Measurements from ENCODE around the gene DUOX1. TPM values are rescaled to one million over a fixed set of nuclear protein-coding genes. Genes with fewer than 3 reads are reported as not detected.

DUOX1 gene
- total RNA-seq, 1 donor from 2014 or later, result 12.6 TPM

- no peak for DNase-seq
Observed at GRCh38 chr15:45143946-45144345, 14.2 kb downstream of the DUOX1 start.

GRCh38 chr15:45144775-45145174, 15.0 kb downstream of the DUOX1 start:
- no peak for DNase-seq

DNA sequence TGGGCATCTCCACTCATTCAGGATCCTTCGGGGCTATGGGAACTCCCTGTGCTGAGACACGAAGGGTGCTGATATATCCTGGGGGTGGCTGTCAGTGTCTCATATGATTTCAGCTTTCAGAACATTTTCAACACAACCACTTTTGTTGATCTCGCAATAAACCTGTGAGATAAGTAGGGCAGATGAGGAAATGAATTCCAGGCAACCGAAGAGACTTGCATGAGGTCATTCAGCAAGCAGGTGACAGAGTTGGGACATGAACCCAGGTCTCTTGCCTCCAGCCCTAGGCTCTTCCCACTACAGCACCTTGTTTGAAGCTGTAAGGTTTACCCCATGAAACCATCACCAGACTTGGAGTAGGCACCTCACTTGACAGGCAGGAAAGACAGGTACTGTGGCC, 16.6 kb downstream of the DUOX1 start:
- DNase-seq, result peak; percentile 14

- no peak for DNase-seq
Observed at GRCh38 chr15:45147606-45148005, 17.8 kb downstream of the DUOX1 start.

DNA sequence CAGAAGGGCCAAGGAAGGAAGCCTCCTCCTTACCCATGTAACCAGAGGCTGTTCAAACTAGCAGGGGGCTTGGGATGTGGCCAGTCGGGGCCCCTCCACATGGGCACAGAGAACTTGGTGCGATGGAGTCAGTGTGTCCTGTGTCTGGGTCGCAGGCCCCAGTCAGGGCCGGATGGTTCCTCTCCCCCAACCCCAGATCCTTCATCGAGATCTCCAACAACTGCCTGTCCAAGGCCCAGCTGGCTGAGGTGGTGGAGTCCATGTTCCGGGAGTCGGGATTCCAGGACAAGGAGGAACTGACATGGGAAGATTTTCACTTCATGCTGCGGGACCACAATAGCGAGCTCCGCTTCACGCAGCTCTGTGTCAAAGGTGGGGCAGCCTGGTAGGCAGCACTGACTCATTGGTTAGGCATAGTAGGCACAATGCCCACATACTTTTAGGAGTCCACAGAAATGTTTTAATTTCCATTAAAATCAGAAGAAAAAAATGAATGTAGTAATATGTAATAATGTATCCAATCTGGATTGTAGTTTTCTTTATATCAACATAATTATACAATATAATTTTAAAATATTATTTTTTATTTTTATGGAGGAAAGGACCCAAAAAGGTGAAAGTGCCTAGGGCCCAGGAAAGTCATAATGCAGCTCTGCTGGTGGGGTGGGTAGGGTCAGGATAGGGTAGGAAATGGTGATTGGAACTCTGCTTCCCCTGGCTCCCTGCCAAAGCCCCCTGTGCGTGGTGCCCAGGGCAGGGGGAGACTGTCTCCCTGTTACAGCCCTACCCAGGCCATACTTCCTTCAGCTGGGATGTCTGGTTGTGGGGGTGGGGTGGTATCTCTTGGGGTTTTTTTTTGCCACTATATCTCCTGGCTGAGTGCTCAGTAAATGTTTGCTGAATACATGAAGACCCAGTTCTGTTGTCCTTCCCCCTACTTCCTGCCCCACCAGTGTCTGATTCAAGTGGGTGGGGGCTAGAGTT, 18.6 kb downstream of the DUOX1 start:
- no peak for DNase-seq

GRCh38 chr15:45149060-45149459, 19.3 kb downstream of the DUOX1 start:
- no peak for DNase-seq

- no peak for DNase-seq
Observed at GRCh38 chr15:45150481-45150880, 20.7 kb downstream of the DUOX1 start.

DNA sequence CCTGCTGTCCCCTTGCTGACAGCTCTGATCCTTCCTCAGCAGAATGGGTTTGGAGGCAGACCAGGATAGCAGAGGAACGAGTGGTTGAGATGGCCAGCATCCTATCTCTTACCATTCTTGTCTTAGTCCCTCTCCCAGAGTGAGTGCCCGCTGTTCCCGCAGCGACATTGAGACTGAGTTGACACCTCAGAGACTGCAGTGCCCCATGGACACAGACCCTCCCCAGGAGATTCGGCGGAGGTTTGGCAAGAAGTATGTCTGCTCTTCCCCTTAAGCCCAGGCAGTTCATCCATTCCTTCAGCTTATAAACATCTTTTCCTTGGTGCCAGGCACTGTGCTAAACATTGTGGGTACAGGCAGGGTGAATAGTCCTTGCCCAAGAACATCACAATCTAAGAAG, 21.2 kb downstream of the DUOX1 start:
- no peak for DNase-seq

DNA sequence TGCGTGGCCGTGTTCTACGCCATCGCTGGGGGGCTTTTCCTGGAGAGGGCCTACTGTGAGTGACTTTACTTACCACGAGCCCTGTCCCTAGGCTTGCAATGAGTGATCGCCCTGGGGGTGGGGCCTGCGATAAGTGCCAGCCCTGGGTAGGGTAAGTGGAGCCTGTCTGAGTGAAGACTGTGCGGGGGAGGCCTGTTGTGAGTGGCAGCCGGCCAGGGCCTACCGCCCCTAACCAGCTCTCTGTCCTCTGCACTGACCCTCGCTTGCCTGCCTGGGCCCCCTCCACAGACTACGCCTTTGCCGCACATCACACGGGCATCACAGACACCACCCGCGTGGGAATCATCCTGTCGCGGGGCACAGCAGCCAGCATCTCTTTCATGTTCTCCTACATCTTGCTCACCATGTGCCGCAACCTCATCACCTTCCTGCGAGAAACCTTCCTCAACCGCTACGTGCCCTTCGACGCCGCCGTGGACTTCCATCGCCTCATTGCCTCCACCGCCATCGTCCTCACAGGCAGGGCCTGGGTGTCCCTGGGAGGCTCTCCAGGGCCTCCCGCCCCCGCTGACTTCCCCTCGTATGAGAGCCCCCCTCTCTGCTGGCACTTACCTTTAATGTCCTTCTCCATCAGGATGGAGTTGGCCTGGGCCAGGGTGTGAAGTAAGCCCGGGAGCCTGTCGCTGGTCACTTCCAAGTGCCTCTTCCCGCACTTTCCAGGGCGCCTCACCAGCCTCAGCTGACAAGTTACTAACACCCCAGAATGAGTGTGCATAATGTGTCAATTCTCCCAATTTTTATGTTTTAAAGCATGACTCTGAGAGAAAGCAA, 22.4 kb downstream of the DUOX1 start:
- DNase-seq, result no peak

DNA sequence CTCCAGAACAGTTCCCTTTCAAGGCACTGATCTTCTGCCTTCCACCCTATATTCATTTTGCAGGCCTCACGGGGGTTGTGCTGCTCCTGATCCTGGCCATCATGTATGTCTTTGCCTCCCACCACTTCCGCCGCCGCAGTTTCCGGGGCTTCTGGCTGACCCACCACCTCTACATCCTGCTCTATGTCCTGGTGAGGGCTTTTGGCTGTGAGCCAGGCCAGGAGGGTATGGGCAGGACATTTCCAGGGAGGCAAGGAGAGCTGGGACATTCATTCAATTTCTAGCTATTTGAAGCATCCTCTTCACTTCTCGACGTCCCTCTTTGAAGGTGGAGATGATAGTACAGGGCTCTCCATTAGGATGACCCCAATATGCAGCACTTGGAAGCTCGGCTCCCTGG, 25.9 kb downstream of the DUOX1 start:
- no peak for DNase-seq

DNA sequence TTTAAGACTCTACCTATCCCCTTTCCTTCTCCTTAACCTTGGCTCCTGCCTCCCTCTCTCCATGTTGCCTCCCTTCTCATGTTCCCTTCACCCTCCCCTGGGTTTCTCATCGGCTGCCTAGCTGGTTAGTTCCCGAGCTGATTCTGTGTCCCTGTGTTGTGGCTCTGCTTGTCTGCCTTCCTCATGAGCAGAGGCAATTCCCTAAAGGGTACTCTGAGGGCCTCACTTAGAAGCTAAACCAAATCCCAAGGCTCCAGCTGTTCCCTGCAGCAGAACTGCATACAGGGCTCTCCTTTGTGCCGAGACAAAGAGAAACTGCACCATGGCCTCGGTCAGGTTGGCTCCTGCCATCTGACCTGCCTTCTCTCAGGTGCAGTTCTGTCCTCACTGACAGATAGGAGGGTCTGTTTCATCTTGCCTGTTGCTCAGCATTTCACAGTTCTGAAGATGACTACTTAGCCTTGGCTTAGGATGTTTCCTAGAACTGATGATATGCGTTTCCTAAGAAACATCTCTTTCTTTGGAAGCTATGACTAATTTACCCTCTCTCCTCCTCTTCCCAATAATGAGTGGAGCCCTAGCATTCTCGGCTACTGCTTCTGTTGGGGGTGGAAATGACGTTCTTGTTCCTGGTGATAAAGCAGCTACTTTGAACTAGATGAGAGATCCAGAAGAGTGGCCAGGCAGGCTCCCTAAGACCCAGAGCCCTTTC, 27.1 kb downstream of the DUOX1 start:
- DNase-seq, result no peak

DNA sequence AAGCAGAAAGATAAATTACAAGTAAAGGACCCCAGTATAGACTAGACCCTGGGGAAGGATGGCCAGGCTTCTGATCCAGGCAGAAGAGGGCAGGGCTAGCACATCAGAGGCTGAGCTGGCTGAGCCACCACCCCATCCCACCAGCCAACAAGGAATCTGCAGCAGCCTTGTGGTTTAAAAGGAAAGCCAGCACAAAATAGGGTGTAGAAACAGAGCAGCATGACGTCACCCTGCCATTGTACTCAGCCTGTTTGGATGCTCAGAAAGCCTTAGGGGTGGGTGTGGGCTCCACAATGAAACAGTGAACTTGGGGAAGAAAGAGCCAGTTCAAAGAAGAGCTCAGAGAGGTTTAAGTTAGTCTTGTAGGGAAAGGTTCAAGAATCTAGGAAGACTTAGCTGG, 28.2 kb downstream of the DUOX1 start:
- peak; percentile 12 for DNase-seq

DNA sequence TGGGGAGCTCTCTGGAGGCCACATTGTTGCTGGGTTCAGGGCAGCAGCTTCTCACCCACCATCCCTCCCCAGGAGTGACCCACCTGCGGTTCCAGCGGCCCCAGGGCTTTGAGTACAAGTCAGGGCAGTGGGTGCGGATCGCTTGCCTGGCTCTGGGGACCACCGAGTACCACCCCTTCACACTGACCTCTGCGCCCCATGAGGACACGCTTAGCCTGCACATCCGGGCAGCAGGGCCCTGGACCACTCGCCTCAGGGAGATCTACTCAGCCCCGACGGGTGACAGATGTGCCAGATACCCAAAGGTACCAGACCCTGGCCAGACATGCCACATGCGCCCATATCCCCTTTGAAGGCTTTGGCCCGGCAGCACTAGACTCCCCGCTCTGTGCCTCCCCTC, 31.9 kb downstream of the DUOX1 start:
- DNase-seq, result no peak

- peak; percentile 49 for DNase-seq
Observed at GRCh38 chr15:45162771-45163507, 33.1 kb downstream of the DUOX1 start.

GRCh38 chr15:45163508-45163856, 33.7 kb downstream of the DUOX1 start:
- no peak for DNase-seq

- DNase-seq, result no peak
Observed at GRCh38 chr15:45164914-45165313, 35.1 kb downstream of the DUOX1 start.

GRCh38 chr15:45165536-45165935, 35.7 kb downstream of the DUOX1 start:
- no peak for DNase-seq

DNA sequence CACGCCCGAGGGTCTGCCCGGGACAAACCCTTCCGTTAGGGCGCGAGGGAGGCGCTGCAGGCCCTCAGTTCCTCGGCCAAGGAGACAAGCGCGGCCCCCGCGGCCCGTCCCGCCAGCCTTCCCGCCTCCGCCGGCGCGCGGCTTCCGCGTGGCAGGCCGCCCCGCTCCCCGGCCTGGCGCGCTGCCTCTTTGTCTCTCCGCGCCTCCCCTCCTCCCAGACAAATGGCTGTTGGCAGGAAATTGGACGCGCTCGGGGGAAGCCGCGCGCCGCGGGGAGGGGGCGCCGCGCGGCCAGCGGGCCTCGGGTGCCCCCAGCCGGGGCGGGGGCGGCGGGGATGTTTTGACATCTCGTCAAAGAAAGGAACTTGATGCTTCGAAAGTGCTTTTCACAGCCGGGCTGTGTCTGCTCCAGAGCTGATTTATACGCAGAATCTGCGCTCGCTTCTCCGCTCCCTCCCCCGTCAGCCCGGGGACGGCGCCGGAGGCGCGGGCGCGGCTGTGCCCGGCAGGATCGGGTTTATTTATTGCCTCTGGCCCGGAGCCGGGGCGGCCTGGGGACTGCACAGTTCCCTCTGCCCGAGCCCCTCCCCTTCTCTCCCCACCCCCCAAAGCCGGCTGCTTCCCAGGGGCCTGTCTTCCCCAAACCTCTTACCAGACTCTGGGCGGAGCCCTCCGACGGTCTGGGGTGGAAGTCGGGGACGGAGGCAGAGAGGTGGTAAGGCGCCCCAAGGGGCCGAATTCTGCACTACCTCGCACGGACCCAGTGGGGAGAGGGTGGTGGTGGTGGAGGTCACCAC, 37.2 kb downstream of the DUOX1 start:
- peak; percentile 71 for DNase-seq

DNA sequence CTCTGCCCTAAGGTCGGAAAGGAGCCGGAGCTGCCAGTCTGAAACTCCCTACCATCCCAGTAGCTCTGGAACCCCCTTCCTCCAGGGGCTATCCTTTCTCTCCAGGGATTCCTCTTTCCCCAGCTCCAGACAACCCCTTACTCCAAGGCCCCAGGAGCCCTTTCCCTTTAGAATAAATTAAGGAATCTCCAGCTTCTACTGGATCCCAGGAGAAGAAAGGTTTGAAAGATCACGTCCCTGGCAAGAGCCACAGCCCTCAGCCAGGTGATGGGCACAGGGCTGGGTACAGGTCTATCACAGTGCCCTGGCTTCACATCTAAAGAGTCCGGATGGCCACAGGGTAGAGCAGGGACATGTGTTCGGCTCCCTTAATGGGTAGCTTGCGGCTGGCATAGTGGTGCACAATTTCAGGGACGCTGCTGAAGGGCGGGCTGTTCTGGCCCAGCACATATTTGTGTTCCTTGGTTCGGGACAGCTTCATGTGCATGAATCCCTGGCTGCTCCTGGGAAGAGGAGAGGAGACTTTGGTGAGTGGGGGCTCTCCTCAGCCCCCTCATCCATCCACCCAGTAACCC, 37.9 kb downstream of the DUOX1 start:
- DNase-seq, result no peak

- DNase-seq, result no peak
Observed at GRCh38 chr15:45168286-45168685, 38.5 kb downstream of the DUOX1 start.

All from skin of body (tissue), 2 donors.